K562 (cell line): ENCODE data around the gene COX5A. TPM values are rescaled to one million over a fixed set of nuclear protein-coding genes. Genes with fewer than 3 reads are reported as not detected.
A peak's percentile ranks its signal among the peaks of the same experiment; 100 is the strongest.

ENCODE experiments used
- ATF2 ChIP-seq: sonication (generic); formaldehyde crosslinking; IDR thresholded peaks from 2 replicates; pipeline ENCODE4 v1.8.1; 2022; ENCODE audit warnings: missing genetic modification reagents
- BRF2 ChIP-seq: IDR thresholded peaks from 3 replicates; pipeline ENCODE4 v1.6.1; 2011; ENCODE audit warnings: borderline replicate concordance, mild to moderate bottlenecking; ENCODE audit not compliant: insufficient read length, insufficient read depth
- GABPB2 ChIP-seq: fragments of 250-450 bp; sonication (Bioruptor Pico); conservative IDR thresholded peaks from 2 replicates; pipeline ENCODE4 v1.5.1; 2021; ENCODE audit warnings: mild to moderate bottlenecking
- HOMEZ ChIP-seq: fragments of 250-450 bp; sonication (Bioruptor Pico); IDR thresholded peaks from 2 replicates; pipeline ENCODE4 v1.4.0; 2020; ENCODE audit warnings: mild to moderate bottlenecking, moderate library complexity
- HOXB6 ChIP-seq: fragments of 250-450 bp; sonication (Bioruptor Pico); IDR thresholded peaks from 2 replicates; pipeline ENCODE4 v1.5.1; 2022; ENCODE audit warnings: mild to moderate bottlenecking, borderline replicate concordance
- SP2 ChIP-seq: IDR thresholded peaks from 2 replicates; pipeline ENCODE4 v1.6.1; 2011; ENCODE audit warnings: mild to moderate bottlenecking, low read depth, low read length, moderate library complexity; ENCODE audit not compliant: poor library complexity, severe bottlenecking; ENCODE audit errors: extremely low read depth
- TBP ChIP-seq: optimal IDR thresholded peaks from 2 replicates; pipeline ENCODE3; 2011; ENCODE audit warnings: low read depth, low read length, improper control_type of control experiment
- TEAD2 ChIP-seq: fragments of 450-650 bp; IDR thresholded peaks from 2 replicates; pipeline ENCODE4 v1.6.1; 2016; ENCODE audit warnings: missing genetic modification characterization, control low read depth, missing compliant biosample characterization
- ZBTB40 ChIP-seq, 2 experiments: fragments of 450-650 bp in 1 of 2; sonication (generic) in 1 of 2; formaldehyde crosslinking in 1 of 2; IDR thresholded peaks; 2 replicates each; pipeline versions ENCODE4 v1.7.1 to v1.9.0; 2016 to 2022; ENCODE audit warnings: inconsistent platforms in 1 of 2, mild to moderate bottlenecking in 1 of 2, missing genetic modification reagents in 1 of 2
- ZBTB7A ChIP-seq: IDR thresholded peaks from 2 replicates; pipeline ENCODE4 v1.6.1; 2011; ENCODE audit warnings: low read depth, mild to moderate bottlenecking, low read length, moderate library complexity, borderline replicate concordance; ENCODE audit not compliant: control insufficient read depth
- ZNF707 ChIP-seq: fragments of 250-450 bp; sonication (Bioruptor Pico); conservative IDR thresholded peaks from 2 replicates; pipeline ENCODE4 v1.8.0; 2022; ENCODE audit warnings: inconsistent platforms, mild to moderate bottlenecking, moderate library complexity
- ZNF79 ChIP-seq: fragments of 250-450 bp; sonication (Bioruptor Pico); IDR thresholded peaks from 2 replicates; pipeline ENCODE4 v1.4.0; 2020; ENCODE audit warnings: low read depth, mild to moderate bottlenecking, moderate library complexity
- polyA plus RNA-seq, 8 experiments: library from polyadenylated mRNA; depleted of rRNA in 4 of 8; stranded (reverse) in 5 of 8; unstranded in 3 of 8; fragments of >200 nt; fragmentation: Nextera tagmentation in 2 of 8; fragmentation: Illumina TruSeq in 1 of 8; extraction: Ambion mirVana in 2 of 8; extraction: Trizol in 1 of 8; gene quantifications; 2 replicates each; pipeline versions ENCODE4 v1.2.1 to v1.2.3, GENCODE V29; 2011 to 2014; ENCODE audit warnings: inconsistent platforms in 1 of 8, missing spikeins in 1 of 8
- total RNA-seq, 7 experiments: library from RNA; depleted of rRNA in 6 of 7; stranded (reverse); fragments of >200 nt in 6 of 7; fragmentation: Illumina TruSeq in 2 of 7; extraction: Trizol in 2 of 7; gene quantifications; 2 replicates each; pipeline versions ENCODE4 v1.2.1 to v1.2.3, GENCODE V29; 2011 to 2021; ENCODE audit warnings: low replicate concordance in 1 of 7

COX5A gene
- total and polyA plus RNA-seq, 9 of the 15 experiments (the other 6 are each of a cell fraction or from before 2014, with no cell fraction given) = 86.8 to 553 (median 371) TPM

- TF ChIP-seq ZBTB40 (IDR thresholded peaks at IDR 0.05) (no peak), ZBTB40 (CRISPR knock-in tag; IDR thresholded peaks at IDR 0.05) (peak; percentile 89), ZBTB7A (peak; percentile 29; the same call in 1 of the 2 replicates), BRF2 (no peak), ZNF79 (CRISPR knock-in tag) (no peak), HOXB6 (CRISPR knock-in tag) (no peak), TEAD2 (no peak), ATF2 (CRISPR knock-in tag) (peak; percentile 95; the same call in 1 of the 2 replicates), ZNF707 (CRISPR knock-in tag) (no peak), TBP (no peak), GABPB2 (CRISPR knock-in tag) (no peak), SP2 (no peak), HOMEZ (CRISPR knock-in tag) (no peak)
These were observed 18.1 kb upstream of the COX5A start (continued) for GRCh38 chr15:74955796-74956647.
